Thoracic aorta (tissue), 2 donors: ENCODE data around the gene GNPTG. TPM values are rescaled to one million over a fixed set of nuclear protein-coding genes. Genes with fewer than 3 reads are reported as not detected.

Experiments used
- ATAC-seq: fragments of 150-250 bp; one replicate; pipeline ENCODE4 v1.8.0; 2017; ENCODE audit warnings: low read depth; ENCODE audit not compliant: insufficient number of reproducible peaks, low FRiP score
- DNase-seq: peaks from one replicate; pipeline ENCODE4 v3.0.0-alpha.2; 2020; ENCODE audit warnings: low spot score
- H3K27ac ChIP-seq, 2 donors: fragments of 200-600 bp; sonication (generic); 1 replicate in 1 of 2; 2 replicates in 1 of 2; pipeline ENCODE4 v1.5.1; 2016; ENCODE audit warnings: mild to moderate bottlenecking in 2 of 2, moderate library complexity in 2 of 2
- H3K27me3 ChIP-seq: fragments of 200-600 bp; sonication (generic); replicated peaks from 2 replicates; pipeline ENCODE4 v1.6.0; 2016; ENCODE audit warnings: mild to moderate bottlenecking; ENCODE audit not compliant: insufficient read depth
- H3K36me3 ChIP-seq: fragments of 200-600 bp; sonication (generic); one replicate; pipeline ENCODE4 v1.5.1; 2016
- H3K4me1 ChIP-seq, 2 donors: fragments of 200-600 bp; sonication (generic); 1 replicate in 1 of 2; 2 replicates in 1 of 2; pipeline versions ENCODE4 v1.5.1 to v1.6.0; 2016; ENCODE audit warnings: low read depth in 2 of 2, mild to moderate bottlenecking in 1 of 2; ENCODE audit not compliant: control insufficient read depth in 1 of 2
- H3K4me3 ChIP-seq: fragments of 200-600 bp; sonication (generic); 2 replicates; pipeline ENCODE4 v1.5.1; 2016; ENCODE audit warnings: mild to moderate bottlenecking
- H3K9me3 ChIP-seq: fragments of 200-600 bp; sonication (generic); 2 replicates; pipeline ENCODE4 v1.5.1; 2016
- total RNA-seq, 2 donors: library from RNA; depleted of rRNA; stranded (reverse); fragments of >200 nt; gene quantifications; one replicate each; pipeline versions ENCODE4 v1.1.0 to v1.2.3, GENCODE V29; 2016
- TF ChIP-seq, protein P1 (sequence below): fragments of 200-600 bp; sonication (generic); IDR thresholded peaks from one replicate; pipeline ENCODE4 v1.5.1; 2019; ENCODE audit warnings: antibody characterized with exemption

GNPTG gene
- total RNA-seq: 10 to 100 TPM; 67.9 to 69.7 TPM

GRCh38 chr16:1351582-1352362 lies at the start of gene GNPTG, which contains the start of gene TSR3:
GNPTG (plus strand) TSS chr16:1351931; CDS start chr16:1351966, 35 bp downstream.
TSR3 (minus strand) TSS chr16:1351878; CDS start chr16:1351804, 74 bp downstream.
- peak within 1 kb of the TSS; percentile 88 for H3K4me3 ChIP-seq
- H3K4me1 ChIP-seq: peaks cover 8 to 32% of the 10 kb centered on the region in 2 donors

GRCh38 chr16:1305823-1306222 lies 45.9 kb upstream of the GNPTG start:
- Histone ChIP-seq H3K36me3 (no peaks in the 10 kb centered on the region), H3K27me3 (no peaks in the 10 kb centered on the region), H3K27ac (no peak overlapping the region), H3K4me3 (no peak overlapping the region), H3K4me1 (peaks cover 2 to 8% of the 10 kb centered on the region in 2 donors), H3K9me3 (no peaks in the 10 kb centered on the region)
- ATAC-seq (no peak), DNase-seq (no peak)
- TF ChIP-seq, protein P1, sequence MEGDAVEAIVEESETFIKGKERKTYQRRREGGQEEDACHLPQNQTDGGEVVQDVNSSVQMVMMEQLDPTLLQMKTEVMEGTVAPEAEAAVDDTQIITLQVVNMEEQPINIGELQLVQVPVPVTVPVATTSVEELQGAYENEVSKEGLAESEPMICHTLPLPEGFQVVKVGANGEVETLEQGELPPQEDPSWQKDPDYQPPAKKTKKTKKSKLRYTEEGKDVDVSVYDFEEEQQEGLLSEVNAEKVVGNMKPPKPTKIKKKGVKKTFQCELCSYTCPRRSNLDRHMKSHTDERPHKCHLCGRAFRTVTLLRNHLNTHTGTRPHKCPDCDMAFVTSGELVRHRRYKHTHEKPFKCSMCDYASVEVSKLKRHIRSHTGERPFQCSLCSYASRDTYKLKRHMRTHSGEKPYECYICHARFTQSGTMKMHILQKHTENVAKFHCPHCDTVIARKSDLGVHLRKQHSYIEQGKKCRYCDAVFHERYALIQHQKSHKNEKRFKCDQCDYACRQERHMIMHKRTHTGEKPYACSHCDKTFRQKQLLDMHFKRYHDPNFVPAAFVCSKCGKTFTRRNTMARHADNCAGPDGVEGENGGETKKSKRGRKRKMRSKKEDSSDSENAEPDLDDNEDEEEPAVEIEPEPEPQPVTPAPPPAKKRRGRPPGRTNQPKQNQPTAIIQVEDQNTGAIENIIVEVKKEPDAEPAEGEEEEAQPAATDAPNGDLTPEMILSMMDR: no peak

More at GRCh38 chr16:1351582-1352362, at the start of gene GNPTG, which contains the start of gene TSR3:
- DNase-seq: no peak
- TF ChIP-seq, protein P1: no peak
- Histone ChIP-seq H3K27me3 (no peaks in the 10 kb centered on the region), H3K9me3 (no peaks in the 10 kb centered on the region), H3K27ac (peak within 1 kb of the TSS; percentile 39 to 47), H3K36me3 (peaks cover 12% of the 10 kb centered on the region)
- ATAC-seq: peak; percentile 65

GRCh38 chr16:1306334-1306733 lies 45.4 kb upstream of the GNPTG start:
- Histone ChIP-seq H3K36me3 (no peaks in the 10 kb centered on the region), H3K4me1 (peaks cover 7 to 11% of the 10 kb centered on the region in 2 donors), H3K4me3 (no peak overlapping the region), H3K27me3 (no peaks in the 10 kb centered on the region), H3K27ac (no peak overlapping the region), H3K9me3 (no peaks in the 10 kb centered on the region)
- no peak for ATAC-seq
- DNase-seq: no peak
- TF ChIP-seq, protein P1: no peak

- no peak for DNase-seq
- TF ChIP-seq, protein P1: no peak
- H3K4me3 ChIP-seq: peak overlapping the region; percentile 66
- H3K27me3 ChIP-seq: no peaks in the 10 kb centered on the region
- H3K9me3 ChIP-seq: no peaks in the 10 kb centered on the region
- no peaks in the 10 kb centered on the region for H3K36me3 ChIP-seq
- peak overlapping the region; percentile 76 to 98 for H3K27ac ChIP-seq
- peak; percentile 5 for ATAC-seq
- peaks cover 19 to 31% of the 10 kb centered on the region in 2 donors for H3K4me1 ChIP-seq
Measured at GRCh38 chr16:1308036-1308976, 43.4 kb upstream of the GNPTG start.
